Fibroblast of skin of scalp (primary cell): ENCODE data around the gene WDFY4.

Experiments used
- DNase-seq: peaks from one replicate; pipeline ENCODE4 v3.0.0-alpha.2; 2013

WDFY4 gene

GRCh38 chr10:48691812-48692528 is 7.3 kb downstream of the WDFY4 start:
- DNase-seq, result no peak

DNA sequence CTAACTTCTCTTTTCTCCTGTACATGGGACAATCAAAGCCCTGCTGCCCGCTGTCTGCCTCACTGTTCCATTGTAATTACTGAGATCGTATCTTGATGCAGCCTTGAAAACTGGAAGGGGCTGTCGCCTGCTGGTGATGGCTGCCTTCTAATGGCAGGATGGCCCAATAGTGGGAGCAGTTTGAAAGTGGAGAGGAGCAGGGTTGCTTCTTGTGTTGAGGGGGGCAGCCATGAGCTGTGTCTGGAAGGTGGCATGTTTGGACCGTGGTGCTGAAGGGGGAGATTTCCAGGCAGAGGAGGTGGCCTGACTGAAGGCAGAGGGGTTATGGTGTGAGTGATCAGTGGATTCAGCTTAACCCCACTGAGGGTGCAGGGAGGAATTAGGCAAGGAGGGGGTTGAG is 8.1 kb downstream of the WDFY4 start:
- DNase-seq, result no peak

GRCh38 chr10:48693206-48693605 is 8.5 kb downstream of the WDFY4 start:
- DNase-seq, result no peak

DNA sequence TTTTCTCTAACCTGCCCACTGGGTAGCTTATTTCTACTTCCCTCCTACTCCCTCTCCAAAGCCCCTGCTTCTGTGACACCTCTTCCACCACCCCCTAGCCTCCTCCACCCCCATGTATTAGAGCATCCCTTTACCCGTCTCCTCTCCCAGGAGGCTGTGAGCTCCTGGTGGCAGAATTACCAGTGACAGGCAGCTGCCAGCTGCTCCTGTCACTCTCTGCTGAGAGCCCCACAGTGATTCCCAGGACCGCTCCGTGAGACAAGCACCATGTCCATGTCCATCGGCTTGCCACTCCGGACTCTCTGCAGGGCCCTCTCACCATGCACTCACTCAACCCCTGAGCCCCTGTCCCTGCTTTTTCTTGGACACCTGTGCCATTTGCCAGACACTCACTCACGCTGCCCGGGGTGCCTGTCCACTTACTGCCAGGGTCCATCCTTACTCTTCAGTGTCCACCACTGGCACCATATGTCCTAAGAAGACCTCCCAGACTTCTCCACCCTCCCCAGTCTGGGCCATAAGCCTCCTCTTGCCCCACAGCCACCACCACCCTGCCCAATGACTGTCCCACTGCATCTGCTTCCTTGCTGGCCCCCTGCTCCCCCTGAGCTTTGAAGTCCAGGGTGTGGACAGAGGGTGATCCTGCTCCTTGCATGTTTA is 9.8 kb downstream of the WDFY4 start:
- DNase-seq, result no peak

GRCh38 chr10:48695636-48696534 is 11.2 kb downstream of the WDFY4 start:
- no peak for DNase-seq

GRCh38 chr10:48696535-48696873 is 11.8 kb downstream of the WDFY4 start:
- DNase-seq, result no peak

GRCh38 chr10:48697091-48697490 is 12.4 kb downstream of the WDFY4 start:
- DNase-seq, result no peak

DNA sequence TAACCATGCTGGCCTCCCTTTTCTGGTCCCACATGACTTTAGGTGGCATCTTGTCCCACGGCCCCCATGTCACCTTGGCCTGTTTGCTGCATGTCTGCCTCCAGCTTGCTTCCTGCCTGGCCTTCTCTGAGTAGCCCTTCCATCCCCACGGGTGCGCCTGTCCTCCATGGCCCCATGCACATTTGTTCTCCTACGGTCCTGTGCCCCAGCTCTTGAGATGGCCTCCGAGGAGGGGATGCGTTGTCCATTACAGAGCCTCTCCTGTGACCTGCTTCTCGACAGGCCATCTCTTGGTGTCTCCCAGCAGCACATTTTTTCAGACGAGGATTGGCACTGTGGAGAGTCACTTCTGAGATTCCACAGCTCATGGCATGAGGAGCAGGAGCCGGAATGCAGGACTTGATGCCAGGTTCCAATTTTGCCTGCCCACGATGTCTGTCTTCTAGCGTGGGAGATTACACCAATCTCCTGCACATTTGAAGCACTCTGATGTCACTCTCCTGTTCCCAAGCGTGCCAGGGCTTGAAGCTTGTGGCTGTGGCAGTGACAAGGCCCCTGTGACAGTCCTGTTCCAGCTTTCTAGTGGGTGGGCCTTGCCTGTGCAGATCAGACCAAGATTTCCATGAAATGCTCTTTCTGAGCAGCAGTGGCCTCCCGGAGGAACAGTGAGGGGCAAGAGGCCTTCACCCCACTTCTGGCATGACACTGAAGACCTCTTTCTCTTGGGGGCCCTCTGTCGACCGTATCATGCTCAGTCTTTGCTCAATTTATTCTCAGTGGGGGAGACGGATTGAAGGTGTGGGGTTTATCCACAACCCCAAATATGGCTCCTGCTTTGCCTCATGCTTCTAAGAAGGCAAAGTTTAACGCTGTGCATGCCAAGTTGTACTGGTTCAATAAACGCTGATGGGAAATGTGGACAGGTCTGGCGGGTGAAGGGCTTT is 13.4 kb downstream of the WDFY4 start:
- no peak for DNase-seq

DNA sequence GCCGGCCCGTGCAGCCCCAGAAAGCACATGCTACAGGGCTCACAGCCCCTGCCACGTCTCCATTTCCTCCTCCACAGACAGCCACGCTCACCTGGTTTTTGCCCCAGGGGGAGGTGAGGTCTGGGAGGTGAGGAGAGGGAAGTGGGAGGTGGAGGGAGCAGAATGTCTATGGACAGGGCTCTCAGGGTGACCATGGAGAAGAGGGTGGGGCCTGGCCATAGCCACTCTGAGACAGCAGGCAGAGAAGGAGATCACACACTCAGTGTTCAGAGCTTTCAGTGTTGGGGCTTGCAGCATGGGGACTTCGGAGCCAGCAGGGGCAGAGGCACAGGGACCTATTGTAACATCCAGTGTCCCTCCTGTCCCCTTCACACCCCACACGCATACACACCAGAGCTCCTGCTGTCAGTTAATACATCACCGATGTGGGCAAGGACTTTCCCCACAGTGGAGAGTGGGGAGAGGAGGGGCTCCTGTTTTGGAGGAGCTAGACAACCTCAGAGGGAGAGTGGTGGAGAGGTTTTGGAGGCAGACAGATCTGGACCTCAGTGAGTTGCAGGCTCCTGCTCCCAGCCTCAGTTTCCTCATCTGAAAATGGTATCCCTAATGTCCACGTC is 14.4 kb downstream of the WDFY4 start:
- DNase-seq, result no peak

GRCh38 chr10:48700071-48700470 is 15.4 kb downstream of the WDFY4 start:
- DNase-seq, result no peak

- DNase-seq, result no peak
Measured at GRCh38 chr10:48700493-48700892, 15.8 kb downstream of the WDFY4 start.

DNA sequence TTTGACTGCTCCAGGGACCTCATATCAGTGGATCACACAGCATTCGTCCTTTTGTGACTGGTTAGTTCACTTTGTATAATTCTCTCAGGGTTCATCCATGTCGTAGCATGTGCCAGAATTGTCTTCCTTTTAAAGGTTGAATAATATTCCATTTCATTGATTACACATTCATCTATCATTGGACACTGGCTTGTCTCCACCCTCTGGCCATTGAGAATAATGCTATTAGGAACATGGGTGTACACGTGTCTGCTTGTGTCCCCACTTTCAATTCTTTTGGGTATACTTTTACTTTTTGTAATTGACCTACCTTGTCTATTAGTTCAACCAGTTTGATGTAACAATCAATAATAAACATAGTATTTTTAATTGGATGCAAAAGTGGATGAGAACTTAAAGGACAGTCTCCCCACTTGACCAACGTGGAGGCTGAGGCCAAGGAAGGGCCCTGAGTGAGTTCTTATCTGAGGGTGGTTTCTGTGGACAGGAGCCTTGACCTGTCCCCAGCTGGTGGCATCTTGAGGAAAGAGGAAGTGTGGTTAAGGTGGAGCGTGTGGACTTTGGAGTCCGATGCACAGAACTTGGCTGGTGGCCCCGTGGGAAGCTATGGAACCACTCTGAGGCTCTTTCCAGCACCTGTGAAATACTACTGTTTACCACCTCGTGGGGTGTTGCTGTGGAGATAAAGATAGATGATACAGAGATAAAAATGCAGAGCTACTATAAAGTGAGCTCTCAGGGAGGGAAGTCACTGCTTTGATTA is 16.6 kb downstream of the WDFY4 start:
- no peak for DNase-seq

- DNase-seq, result no peak
Measured at GRCh38 chr10:48701941-48702340, 17.3 kb downstream of the WDFY4 start.

DNA sequence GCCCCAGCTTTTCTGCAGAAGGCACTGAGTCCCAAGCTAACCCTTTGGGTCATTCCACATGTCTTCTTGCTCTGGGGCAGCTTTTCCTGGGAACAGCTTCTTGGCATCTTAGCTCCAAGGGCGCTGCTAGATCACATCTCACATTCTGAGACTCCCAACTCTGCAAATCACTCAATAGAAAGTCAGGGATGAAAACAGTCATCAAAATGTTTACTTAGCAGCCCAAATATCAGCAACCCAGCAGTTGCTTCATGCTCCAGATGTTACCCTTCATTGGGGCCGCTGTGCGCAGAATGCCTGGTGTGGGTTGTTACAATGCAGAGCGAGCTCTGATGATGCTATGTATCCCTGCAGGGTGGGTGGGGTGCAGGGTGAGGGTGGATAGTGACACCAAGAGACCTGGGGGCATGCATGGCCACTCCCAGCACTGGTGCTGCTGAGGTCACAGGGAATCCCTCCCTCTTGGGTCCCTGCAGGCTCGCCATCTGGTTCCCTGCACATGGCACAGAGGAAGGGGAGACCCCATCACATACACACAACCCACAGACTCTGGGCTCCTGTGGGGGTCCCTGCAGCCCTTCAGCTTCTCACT is 19.0 kb downstream of the WDFY4 start:
- no peak for DNase-seq

DNA sequence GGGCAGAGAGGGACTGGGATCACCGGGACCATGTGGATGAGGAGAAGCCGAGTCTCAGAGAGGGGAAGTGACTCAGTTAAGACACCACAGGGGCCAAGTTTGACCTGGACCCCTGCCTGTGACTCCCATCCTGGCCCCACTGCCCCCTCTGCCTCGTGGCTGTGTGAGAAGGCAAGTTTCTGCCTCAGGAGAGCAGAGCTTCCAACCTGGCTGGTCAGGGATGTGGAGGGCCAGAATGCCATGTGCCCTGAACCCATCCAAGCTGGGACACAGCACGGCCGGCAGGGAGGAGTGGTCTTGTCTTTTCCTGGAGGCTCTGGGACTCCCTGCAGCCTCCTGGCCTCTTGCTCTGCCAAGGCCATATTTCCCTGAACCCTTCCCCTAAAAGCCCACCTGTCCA is 19.5 kb downstream of the WDFY4 start:
- DNase-seq, result no peak

DNA sequence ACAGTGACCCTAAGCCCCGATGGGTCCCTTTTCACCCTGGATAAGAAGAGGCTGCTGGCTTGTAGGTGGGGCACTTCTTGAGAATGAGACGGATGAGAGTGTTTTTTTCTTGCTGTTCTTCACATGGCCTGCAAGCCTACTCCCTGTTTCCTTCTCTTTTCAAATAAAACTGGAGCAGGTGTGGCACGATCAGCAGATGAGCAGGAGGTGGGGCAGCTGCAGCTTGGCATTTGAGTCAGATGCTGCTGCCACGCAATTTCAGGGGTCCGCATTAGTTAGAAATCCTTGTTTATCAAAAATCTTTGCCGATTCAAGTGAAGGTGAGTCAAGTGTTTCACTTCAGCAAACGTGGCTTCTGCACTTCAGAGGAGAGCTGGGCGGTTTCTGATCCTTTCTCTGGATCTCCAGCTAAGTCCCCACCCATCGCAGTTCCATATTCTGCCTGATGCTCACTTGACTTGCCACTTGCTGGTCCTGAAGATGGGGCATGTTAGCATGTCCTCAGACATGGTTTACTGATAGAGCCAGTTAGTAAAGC is 20.8 kb downstream of the WDFY4 start:
- DNase-seq, result no peak

- no peak for DNase-seq
Measured at GRCh38 chr10:48707472-48707871, 22.8 kb downstream of the WDFY4 start.

DNA sequence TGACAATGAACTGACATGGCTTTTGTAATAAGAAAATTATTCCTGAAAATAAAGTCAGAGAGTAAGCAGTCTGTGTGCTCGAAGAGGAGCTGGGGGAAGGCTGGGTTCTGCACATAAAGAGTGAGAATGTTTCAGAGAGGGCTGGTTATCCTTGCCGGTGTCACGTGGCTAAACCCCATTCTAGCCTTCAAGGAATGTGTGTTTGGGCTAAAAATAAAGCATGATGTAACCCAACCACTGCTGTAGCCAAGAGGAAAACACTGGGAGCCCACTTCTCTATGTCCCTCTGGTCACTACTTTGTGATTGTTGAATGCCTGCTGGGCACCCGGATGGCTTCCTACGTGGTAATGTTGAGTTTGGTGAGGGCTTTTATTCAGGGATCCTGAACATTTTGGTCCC is 23.5 kb downstream of the WDFY4 start:
- peak; percentile 36 for DNase-seq

DNA sequence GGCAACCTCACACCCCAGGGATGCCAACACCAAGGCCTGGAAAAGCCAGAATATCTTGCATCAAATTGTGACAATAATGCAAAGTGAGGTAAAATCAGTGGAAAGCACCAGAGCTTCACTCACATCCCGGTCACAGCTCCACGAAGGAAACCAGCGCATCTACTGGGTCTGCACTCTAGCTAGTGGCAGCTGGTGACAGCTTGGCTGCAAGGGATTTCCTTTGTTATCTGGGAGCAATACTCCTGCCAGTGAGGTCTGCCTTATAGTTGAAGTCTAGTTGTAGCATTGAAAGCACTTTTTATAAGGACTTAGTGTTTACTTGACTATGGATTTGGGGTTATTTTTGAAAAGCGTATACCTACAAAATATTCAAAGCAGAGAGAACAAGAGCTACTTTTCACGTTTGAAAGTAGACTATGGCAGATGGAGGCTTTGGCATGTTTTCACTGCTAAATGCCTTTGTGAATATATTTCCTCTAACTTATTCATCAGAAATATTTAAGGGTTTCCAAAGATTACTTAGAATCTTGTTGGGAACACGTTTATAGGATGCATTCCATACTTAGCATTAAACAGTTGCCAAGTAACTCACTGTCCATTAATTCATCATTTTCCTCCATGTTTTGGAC is 26.1 kb downstream of the WDFY4 start:
- no peak for DNase-seq

DNA sequence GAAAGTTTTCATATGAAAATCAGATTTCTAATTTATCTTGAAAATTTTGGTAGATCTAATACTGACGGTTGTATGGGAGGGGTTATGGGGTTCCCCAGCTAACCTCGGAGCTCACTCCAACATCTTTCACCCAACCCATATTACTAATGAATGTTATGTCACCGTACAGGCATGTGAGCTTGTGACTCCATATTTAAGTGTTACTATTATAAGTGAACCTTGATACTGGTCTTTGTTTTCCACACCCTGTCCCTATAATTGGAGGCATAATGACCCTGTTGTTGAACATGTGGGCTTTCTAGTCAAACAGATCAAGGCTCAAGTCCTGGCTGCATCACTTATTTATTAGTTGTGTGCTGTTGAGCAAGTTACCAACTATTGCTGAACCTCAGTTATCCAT is 27.2 kb downstream of the WDFY4 start:
- no peak for DNase-seq
